RWPE2 (cell line): Measurements from ENCODE around the gene KRTAP10-1.
"Not testable (repeated sequence)": the region's sequence is repeated elsewhere in the genome, so short reads cannot be mapped to it uniquely, and the experiment has no call there.

Experiments used
- ATAC-seq: fragments of 200-7000 bp; cut with Tn5 transposase; 3 replicates; pipeline ENCODE4 v1.9.1; 2021; ENCODE audit warnings: low read depth
- DNase-seq: peaks from one replicate; pipeline ENCODE4 v3.0.0-alpha.2; 2020; ENCODE audit warnings: low spot score
- H3K27ac ChIP-seq: fragments of 450-650 bp; 2 replicates; pipeline ENCODE4 v1.5.1; 2017; ENCODE audit warnings: mild to moderate bottlenecking; ENCODE audit not compliant: poor library complexity, severe bottlenecking
- H3K27me3 ChIP-seq: fragments of 250-450 bp; sonication (Bioruptor Pico); 2 replicates; pipeline ENCODE4 v1.5.1; 2021; ENCODE audit warnings: mild to moderate bottlenecking, moderate library complexity; ENCODE audit not compliant: insufficient read depth, poor library complexity, severe bottlenecking
- H3K36me3 ChIP-seq: fragments of 250-450 bp; sonication (Bioruptor Pico); 2 replicates; pipeline ENCODE4 v1.5.1; 2020; ENCODE audit warnings: low read depth, mild to moderate bottlenecking, moderate library complexity
- H3K4me1 ChIP-seq: fragments of 250-450 bp; sonication (Bioruptor Pico); 2 replicates; pipeline ENCODE4 v1.5.1; 2021; ENCODE audit warnings: mild to moderate bottlenecking, moderate library complexity; ENCODE audit not compliant: insufficient read depth, poor library complexity, severe bottlenecking
- H3K4me3 ChIP-seq: fragments of 250-450 bp; sonication (Bioruptor Pico); 2 replicates; pipeline ENCODE4 v1.5.1; 2021; ENCODE audit warnings: mild to moderate bottlenecking, moderate library complexity; ENCODE audit not compliant: severe bottlenecking
- H3K9me3 ChIP-seq: fragments of 250-450 bp; sonication (Bioruptor Pico); 2 replicates; pipeline ENCODE4 v1.5.1; 2021; ENCODE audit warnings: mild to moderate bottlenecking, moderate library complexity; ENCODE audit not compliant: severe bottlenecking
- CTCF ChIP-seq: fragments of 450-650 bp; IDR thresholded peaks from one replicate; pipeline ENCODE4 v1.5.1; 2017; ENCODE audit warnings: mild to moderate bottlenecking, moderate library complexity; ENCODE audit not compliant: poor library complexity, severe bottlenecking

Gene KRTAP10-1

GRCh38 chr21:44582055-44582454 lies 42.1 kb upstream of the KRTAP10-1 start:
- H3K36me3 ChIP-seq = no peaks in the 10 kb centered on the region
- no peak for TF ChIP-seq CTCF
- DNase-seq (no peak), ATAC-seq (no peak)
- peaks cover 11% of the 10 kb centered on the region for H3K27me3 ChIP-seq
- peaks cover 10% of the 10 kb centered on the region for H3K9me3 ChIP-seq
- H3K4me1 ChIP-seq = no peaks in the 10 kb centered on the region
- no peak overlapping the region for H3K4me3 ChIP-seq
- no peak overlapping the region for H3K27ac ChIP-seq

GRCh38 chr21:44581158-44581557 lies 41.2 kb upstream of the KRTAP10-1 start:
- peaks cover 10% of the 10 kb centered on the region for H3K9me3 ChIP-seq
- no peak overlapping the region for H3K4me3 ChIP-seq
- DNase-seq (no peak), ATAC-seq (no peak)
- no peaks in the 10 kb centered on the region for H3K4me1 ChIP-seq
- no peak overlapping the region for H3K27ac ChIP-seq
- H3K27me3 ChIP-seq = peaks cover 7% of the 10 kb centered on the region
- no peak for TF ChIP-seq CTCF
- no peaks in the 10 kb centered on the region for H3K36me3 ChIP-seq

GRCh38 chr21:44580231-44580821 lies 40.3 kb upstream of the KRTAP10-1 start, which contains the start of gene KRTAP10-5:
KRTAP10-5 (minus strand) TSS chr21:44580604; CDS start chr21:44580578, 26 bp downstream.
- H3K36me3 ChIP-seq, H3K27ac ChIP-seq, H3K27me3 ChIP-seq, ATAC-seq, H3K4me1 ChIP-seq, H3K4me3 ChIP-seq, DNase-seq: not testable (repeated sequence)
- H3K9me3 ChIP-seq = peaks cover 10% of the 10 kb centered on the region

DNA sequence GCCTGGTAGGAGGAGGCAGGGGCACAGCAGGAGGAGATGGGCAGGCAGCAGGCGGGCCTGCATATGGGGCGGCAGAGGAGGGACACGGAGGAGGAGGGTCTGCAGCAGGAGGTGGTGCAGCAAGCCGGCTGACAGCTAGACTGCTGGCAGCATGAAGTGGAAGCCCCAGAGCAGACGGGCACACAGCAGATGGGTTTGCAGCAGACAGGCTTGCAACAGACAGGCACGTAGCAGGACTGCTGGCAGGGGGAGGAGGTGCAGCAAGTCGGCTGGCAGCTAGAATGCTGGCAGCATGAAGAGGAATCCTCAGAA lies 39.8 kb upstream of the KRTAP10-1 start:
- H3K9me3 ChIP-seq = peaks cover 10% of the 10 kb centered on the region
- DNase-seq = no peak
- H3K27ac ChIP-seq = no peak overlapping the region
- no peaks in the 10 kb centered on the region for H3K4me1 ChIP-seq
- ATAC-seq = no peak
- no peak overlapping the region for H3K4me3 ChIP-seq
- H3K27me3 ChIP-seq = peaks cover under 1% of the 10 kb centered on the region
- H3K36me3 ChIP-seq = no peaks in the 10 kb centered on the region
- no peak for TF ChIP-seq CTCF

GRCh38 chr21:44579056-44579832 lies 39.2 kb upstream of the KRTAP10-1 start:
- H3K4me1 ChIP-seq = no peaks in the 10 kb centered on the region
- H3K4me3 ChIP-seq = no peak overlapping the region
- H3K9me3 ChIP-seq = peaks cover 10% of the 10 kb centered on the region
- ATAC-seq (no peak), DNase-seq (no peak)
- no peak overlapping the region for H3K27ac ChIP-seq
- no peaks in the 10 kb centered on the region for H3K27me3 ChIP-seq
- no peak for TF ChIP-seq CTCF
- no peaks in the 10 kb centered on the region for H3K36me3 ChIP-seq
